Measurements from ENCODE around the gene THAP2. TPM values are rescaled to one million over a fixed set of nuclear protein-coding genes. Genes with fewer than 3 reads are reported as not detected.
"Not testable (repeated sequence)": the region's sequence is repeated elsewhere in the genome, so short reads cannot be mapped to it uniquely, and the experiment has no call there.

THAP2 gene
- total RNA-seq, 8 experiments from 2014 or later: 4.7 to 17.0 (median 12.9) TPM

GRCh38 chr12:71693126-71693525 is 29.0 kb downstream of the THAP2 start:
- Histone ChIP-seq H3K4me1 (replicated peaks in 1 of 2) (peaks cover 4 to 9% of the 10 kb centered on the region in 2 donors), H3K4me3 (no peak overlapping the region), H3K27ac (no peak overlapping the region)
- in situ Hi-C loops (cut with MboI; ENCODE audit: low pct_unique_long_range_greater_than_20kb in 2 of 9, low sequenced_read_pairs in 9 of 9, unreplicated experiment in 9 of 9): no loop called here
- WGBS, 10 experiments: 88 to 100% (median 100%) methylated on average over 1 to 7 of the region's 7 CpGs; no CpG with 5 or more reads in 3 of the 10 experiments
- no peak for ATAC-seq (replicated peaks in 6 of 8)

DNA sequence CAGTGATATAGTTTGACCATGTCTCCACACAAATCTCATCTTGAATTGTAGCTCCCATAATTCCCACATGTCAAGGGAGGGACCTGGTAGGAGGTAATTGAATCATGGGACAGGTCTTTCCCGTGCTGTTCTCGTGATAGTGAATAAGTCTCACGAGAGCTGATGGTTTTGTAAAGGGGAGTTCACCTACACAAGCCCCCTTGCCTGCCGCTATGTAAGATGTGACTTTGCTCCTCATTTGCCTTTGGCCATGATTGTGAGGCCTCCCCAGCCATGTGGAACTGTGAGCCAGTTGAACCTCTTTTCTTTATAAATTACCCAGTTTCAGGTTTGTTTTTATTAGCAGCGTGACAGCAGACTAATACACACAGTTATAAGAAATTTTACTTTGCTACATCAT is 29.6 kb downstream of the THAP2 start:
- H3K4me3 ChIP-seq; in situ Hi-C loops (cut with MboI; ENCODE audit: low pct_unique_long_range_greater_than_20kb in 2 of 9, low sequenced_read_pairs in 9 of 9, unreplicated experiment in 9 of 9); ATAC-seq (replicated peaks in 6 of 8); H3K27ac ChIP-seq; H3K4me1 ChIP-seq (replicated peaks in 1 of 2): not testable (repeated sequence)
- 83 to 100% (median 100%) methylated on average over 1 to 5 of the region's 5 CpGs; no CpG with 5 or more reads in 3 of the 10 experiments for WGBS, 10 experiments

DNA sequence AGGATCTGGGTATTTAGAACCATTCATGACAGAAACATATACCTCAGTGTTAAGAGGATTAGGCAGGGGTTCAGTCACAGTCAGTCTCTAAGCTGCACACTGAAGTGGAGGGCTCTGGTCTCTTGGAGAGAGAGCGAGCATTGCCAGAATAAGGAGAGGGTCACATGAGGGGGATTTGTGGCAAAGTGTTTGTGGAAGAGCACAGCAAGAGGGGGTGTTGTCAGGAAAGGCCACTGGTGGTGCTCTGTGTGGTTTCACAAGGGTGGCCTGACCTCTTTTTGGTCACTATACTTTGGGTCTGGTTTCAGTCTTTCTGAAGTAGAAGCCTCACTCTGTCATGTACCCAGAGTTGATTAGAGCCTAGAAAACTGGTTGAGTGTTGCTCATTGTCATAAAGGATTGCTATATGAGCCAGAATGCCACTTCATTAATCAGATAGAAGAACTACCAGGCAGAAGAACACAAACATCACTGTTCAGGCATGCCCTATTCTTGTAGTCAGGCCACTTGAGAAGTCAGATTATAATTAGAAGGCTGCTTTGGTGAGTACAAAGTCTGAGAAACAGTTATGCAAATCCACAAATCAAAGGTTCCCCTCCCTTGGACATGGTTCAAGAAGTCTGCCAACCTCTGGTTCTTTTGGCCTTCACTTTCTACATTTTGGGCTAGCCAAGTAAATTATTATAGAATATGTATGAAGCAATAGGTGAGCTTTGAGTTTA is 30.2 kb downstream of the THAP2 start:
- in situ Hi-C loops (cut with MboI; ENCODE audit: low pct_unique_long_range_greater_than_20kb in 2 of 9, low sequenced_read_pairs in 9 of 9, unreplicated experiment in 9 of 9): no loop called here
- H3K4me1 ChIP-seq (replicated peaks in 1 of 2): no peaks in the 10 kb centered on the region
- no peak overlapping the region for H3K27ac ChIP-seq
- peak in 2 of 8 experiments; percentile 76 to 90 for ATAC-seq (replicated peaks in 6 of 8)
- no peak overlapping the region for H3K4me3 ChIP-seq
- WGBS, 10 experiments: 80 to 100% methylated on average over 1 of the region's 1 CpG; no CpG with 5 or more reads in 8 of the 10 experiments

DNA sequence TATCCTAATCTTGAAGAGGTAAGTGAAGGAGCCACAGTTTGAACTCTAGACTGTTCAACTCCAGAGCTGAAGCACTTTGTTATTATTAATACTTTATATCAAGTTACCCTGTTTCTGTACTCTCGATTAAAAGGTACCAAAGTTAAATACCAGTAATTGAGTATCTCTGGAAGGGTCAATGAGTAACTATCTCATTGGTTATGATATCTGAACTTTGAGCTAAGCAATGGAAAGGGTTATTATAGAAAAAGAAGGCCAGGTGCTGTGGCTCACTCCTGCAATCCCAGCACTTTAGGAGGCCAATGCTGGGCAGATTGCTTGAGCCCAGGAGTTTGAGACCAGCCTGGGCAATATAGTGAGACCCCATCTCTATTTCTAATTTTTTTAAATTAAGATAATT is 31.7 kb downstream of the THAP2 start:
- Histone ChIP-seq H3K4me3 (no peak overlapping the region), H3K4me1 (replicated peaks in 1 of 2) (no peaks in the 10 kb centered on the region), H3K27ac (no peak overlapping the region)
- in situ Hi-C loops (cut with MboI; ENCODE audit: low pct_unique_long_range_greater_than_20kb in 2 of 9, low sequenced_read_pairs in 9 of 9, unreplicated experiment in 9 of 9): no loop called here
- no peak for ATAC-seq (replicated peaks in 6 of 8)
- 67 to 100% (median 93%) methylated on average over 1 of the region's 1 CpG; no CpG with 5 or more reads in 6 of the 10 experiments for WGBS, 10 experiments

GRCh38 chr12:71702181-71702580 is 38.1 kb downstream of the THAP2 start:
- 80 to 100% (median 93%) methylated on average over 1 to 6 of the region's 8 CpGs; no CpG with 5 or more reads in 6 of the 10 experiments for WGBS, 10 experiments
- not testable (repeated sequence) for H3K4me1 ChIP-seq (replicated peaks in 1 of 2); H3K4me3 ChIP-seq; ATAC-seq (replicated peaks in 6 of 8); H3K27ac ChIP-seq
- in situ Hi-C loops (cut with MboI; ENCODE audit: low pct_unique_long_range_greater_than_20kb in 2 of 9, low sequenced_read_pairs in 9 of 9, unreplicated experiment in 9 of 9): loop anchor here in 1 of 9 experiments (25.0 kb wide), 1 partner anchor 290 kb away; no protein-coding TSS in a partner anchor

GRCh38 chr12:71702590-71702989 is 38.5 kb downstream of the THAP2 start:
- Histone ChIP-seq H3K4me3 (no peak overlapping the region), H3K4me1 (replicated peaks in 1 of 2) (no peaks in the 10 kb centered on the region), H3K27ac (no peak overlapping the region)
- WGBS, 10 experiments: 40 to 100% (median 93%) methylated on average over 1 to 5 of the region's 5 CpGs; no CpG with 5 or more reads in 4 of the 10 experiments
- in situ Hi-C loops (cut with MboI; ENCODE audit: low pct_unique_long_range_greater_than_20kb in 2 of 9, low sequenced_read_pairs in 9 of 9, unreplicated experiment in 9 of 9): loop anchor here in 1 of 9 experiments (25.0 kb wide), 1 partner anchor 290 kb away; no protein-coding TSS in a partner anchor
- no peak for ATAC-seq (replicated peaks in 6 of 8)

DNA sequence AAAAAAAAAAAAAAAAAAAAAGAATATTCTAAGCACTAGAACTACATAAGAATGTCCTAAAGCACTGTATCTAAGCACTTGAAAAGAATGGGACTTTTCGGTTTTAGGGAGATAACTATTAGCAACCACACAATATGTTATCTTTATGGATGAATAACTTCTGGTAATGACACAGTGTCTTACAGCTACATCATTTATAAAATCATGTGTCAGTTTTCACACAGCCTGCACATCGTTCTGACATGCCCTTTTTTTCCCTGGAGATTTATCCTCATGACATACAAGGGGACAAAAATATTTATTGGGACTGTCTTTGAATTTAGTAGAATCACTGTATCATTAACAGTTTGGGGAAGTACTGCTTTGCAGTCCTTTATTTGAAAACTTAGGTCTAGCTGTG is 39.1 kb downstream of the THAP2 start:
- WGBS, 10 experiments: 38 to 100% (median 70%) methylated on average over 1 to 2 of the region's 2 CpGs
- no peak overlapping the region for H3K4me3 ChIP-seq
- ATAC-seq (replicated peaks in 6 of 8): no peak
- H3K27ac ChIP-seq: no peak overlapping the region
- in situ Hi-C loops (cut with MboI; ENCODE audit: low pct_unique_long_range_greater_than_20kb in 2 of 9, low sequenced_read_pairs in 9 of 9, unreplicated experiment in 9 of 9): loop anchor here in 1 of 9 experiments (25.0 kb wide), 1 partner anchor 291 kb away; no protein-coding TSS in a partner anchor
- no peaks in the 10 kb centered on the region for H3K4me1 ChIP-seq (replicated peaks in 1 of 2)

DNA sequence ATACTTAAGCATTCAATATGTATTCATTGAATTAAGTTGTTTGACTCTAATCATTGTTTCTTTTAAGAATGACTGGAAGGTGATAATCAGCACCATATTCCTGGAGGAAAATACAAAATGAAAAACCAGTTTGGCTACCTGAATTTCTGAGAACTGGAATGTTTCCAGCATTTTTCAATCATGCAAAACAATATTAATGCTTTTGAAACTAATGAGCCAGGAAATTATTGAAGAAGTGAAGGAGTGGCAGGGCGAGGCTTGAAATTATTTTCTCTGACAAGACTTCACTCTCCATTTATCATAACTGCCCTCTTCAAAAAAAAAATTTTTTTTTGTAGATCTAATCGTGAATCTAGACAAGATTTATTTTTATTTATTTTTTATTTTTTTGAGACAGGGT is 40.8 kb downstream of the THAP2 start:
- in situ Hi-C loops (cut with MboI; ENCODE audit: low pct_unique_long_range_greater_than_20kb in 2 of 9, low sequenced_read_pairs in 9 of 9, unreplicated experiment in 9 of 9): loop anchor here in 1 of 9 experiments (25.0 kb wide), 1 partner anchor 293 kb away; no protein-coding TSS in a partner anchor
- WGBS, 10 experiments: 55 to 100% (median 86%) methylated on average over 1 to 2 of the region's 2 CpGs
- ATAC-seq (replicated peaks in 6 of 8): no peak
- no peak overlapping the region for H3K4me3 ChIP-seq
- H3K4me1 ChIP-seq (replicated peaks in 1 of 2): no peaks in the 10 kb centered on the region
- H3K27ac ChIP-seq: no peak overlapping the region

DNA sequence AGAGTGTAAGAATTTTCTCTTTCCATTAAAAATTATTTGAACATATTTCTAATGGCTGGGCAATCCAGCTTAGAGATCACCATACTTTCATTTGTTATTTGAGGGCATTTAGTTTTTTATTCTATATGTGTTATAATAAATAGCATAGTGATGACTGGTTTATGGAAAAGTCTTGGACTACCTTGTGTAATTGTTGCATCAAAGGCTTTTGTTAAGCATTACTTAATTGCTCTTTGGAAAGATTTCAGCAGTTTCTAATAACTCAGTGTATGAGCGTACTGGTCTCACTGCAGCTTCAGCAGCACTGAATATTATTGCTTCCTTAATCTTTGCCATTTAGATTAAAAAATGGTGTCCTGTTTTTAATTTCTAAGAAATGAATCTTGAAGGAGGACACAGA is 44.6 kb downstream of the THAP2 start:
- in situ Hi-C loops (cut with MboI; ENCODE audit: low pct_unique_long_range_greater_than_20kb in 2 of 9, low sequenced_read_pairs in 9 of 9, unreplicated experiment in 9 of 9): loop anchor here in 1 of 9 experiments (25.0 kb wide), 1 partner anchor 296 kb away; no protein-coding TSS in a partner anchor
- 83 to 100% (median 100%) methylated on average over 1 of the region's 1 CpG for WGBS, 10 experiments
- Histone ChIP-seq H3K4me3 (no peak overlapping the region), H3K27ac (no peak overlapping the region), H3K4me1 (replicated peaks in 1 of 2) (no peaks in the 10 kb centered on the region)
- ATAC-seq (replicated peaks in 6 of 8): no peak

DNA sequence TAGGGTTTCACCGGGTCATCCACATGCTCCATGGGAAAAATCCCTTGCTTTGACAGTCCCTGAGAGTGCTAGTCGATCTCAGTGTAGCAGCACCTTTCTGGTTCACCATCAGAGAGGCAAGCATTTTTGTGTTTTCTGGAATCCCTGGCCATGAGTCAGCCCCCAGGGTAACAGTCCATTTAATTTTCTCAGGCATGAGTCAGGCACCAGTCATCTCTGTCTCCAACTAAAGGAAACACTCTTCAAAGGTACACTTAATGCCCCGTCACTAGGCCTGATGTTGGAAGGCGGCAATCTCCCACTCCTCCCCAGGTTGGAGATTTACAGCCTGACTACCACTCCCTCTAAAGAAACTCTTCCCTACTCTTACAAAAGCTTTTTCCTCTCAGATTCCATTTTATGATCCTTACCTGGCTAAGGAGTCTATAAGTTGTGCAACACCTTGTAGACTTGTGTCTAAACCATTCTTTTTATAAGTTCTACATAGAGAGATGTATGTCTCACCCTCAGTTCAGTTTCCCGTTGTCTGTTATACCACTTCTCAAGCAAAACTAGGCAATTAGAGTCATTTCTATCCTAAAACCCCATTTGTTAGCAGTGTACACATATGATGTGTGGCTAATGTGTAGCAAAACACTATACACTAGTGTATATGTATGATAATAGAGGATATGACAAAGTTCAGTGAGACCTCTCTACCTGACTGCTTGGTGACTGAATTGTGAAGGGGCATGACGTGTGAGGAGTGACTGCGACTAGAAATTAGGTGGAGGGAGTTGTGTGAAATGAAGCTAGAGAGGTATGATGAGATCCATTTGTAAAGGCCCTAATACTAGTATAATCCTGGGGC is 46.4 kb downstream of the THAP2 start:
- Histone ChIP-seq H3K27ac (no peak overlapping the region), H3K4me1 (replicated peaks in 1 of 2) (no peaks in the 10 kb centered on the region), H3K4me3 (no peak overlapping the region)
- WGBS, 10 experiments: 28 to 100% (median 85%) methylated on average over 1 to 5 of the region's 7 CpGs; no CpG with 5 or more reads in 2 of the 10 experiments
- in situ Hi-C loops (cut with MboI; ENCODE audit: low pct_unique_long_range_greater_than_20kb in 2 of 9, low sequenced_read_pairs in 9 of 9, unreplicated experiment in 9 of 9): loop anchor here in 1 of 9 experiments (25.0 kb wide), 1 partner anchor 298 kb away; no protein-coding TSS in a partner anchor
- ATAC-seq (replicated peaks in 6 of 8): peak in 5 of 8 experiments; percentile 33 to 89 (median 87)

GRCh38 chr12:71718611-71719010 is 54.5 kb downstream of the THAP2 start:
- no peak for ATAC-seq (replicated peaks in 6 of 8)
- Histone ChIP-seq H3K27ac (no peak overlapping the region), H3K4me1 (replicated peaks in 1 of 2) (no peaks in the 10 kb centered on the region), H3K4me3 (no peak overlapping the region)
- in situ Hi-C loops (cut with MboI; ENCODE audit: low pct_unique_long_range_greater_than_20kb in 2 of 9, low sequenced_read_pairs in 9 of 9, unreplicated experiment in 9 of 9): loop anchor here in 1 of 9 experiments (25.0 kb wide), 1 partner anchor 306 kb away; no protein-coding TSS in a partner anchor

- 50 to 100% (median 97%) methylated on average over 1 to 5 of the region's 5 CpGs; no CpG with 5 or more reads in 1 of the 10 experiments for WGBS, 10 experiments
- in situ Hi-C loops (cut with MboI; ENCODE audit: low pct_unique_long_range_greater_than_20kb in 2 of 9, low sequenced_read_pairs in 9 of 9, unreplicated experiment in 9 of 9): loop anchor here in 1 of 9 experiments (25.0 kb wide), 1 partner anchor 308 kb away; no protein-coding TSS in a partner anchor
- Histone ChIP-seq H3K27ac (no peak overlapping the region), H3K4me3 (no peak overlapping the region), H3K4me1 (replicated peaks in 1 of 2) (no peaks in the 10 kb centered on the region)
- ATAC-seq (replicated peaks in 6 of 8): no peak
Observed at GRCh38 chr12:71719647-71720370, 55.7 kb downstream of the THAP2 start.
